8988T (cell line): ENCODE results near the gene TBC1D14.
A peak's percentile ranks its signal among the peaks of the same experiment; 100 is the strongest.
"Not testable (repeated sequence)": the region's sequence is repeated elsewhere in the genome, so short reads cannot be mapped to it uniquely, and the experiment has no call there.

Experiments
- DNase-seq: peaks from one replicate; pipeline ENCODE4 v3.0.0; 2011

Gene TBC1D14

GRCh38 chr4:6956087-6956433, 46.4 kb downstream of the TBC1D14 start:
- no peak for DNase-seq

DNA sequence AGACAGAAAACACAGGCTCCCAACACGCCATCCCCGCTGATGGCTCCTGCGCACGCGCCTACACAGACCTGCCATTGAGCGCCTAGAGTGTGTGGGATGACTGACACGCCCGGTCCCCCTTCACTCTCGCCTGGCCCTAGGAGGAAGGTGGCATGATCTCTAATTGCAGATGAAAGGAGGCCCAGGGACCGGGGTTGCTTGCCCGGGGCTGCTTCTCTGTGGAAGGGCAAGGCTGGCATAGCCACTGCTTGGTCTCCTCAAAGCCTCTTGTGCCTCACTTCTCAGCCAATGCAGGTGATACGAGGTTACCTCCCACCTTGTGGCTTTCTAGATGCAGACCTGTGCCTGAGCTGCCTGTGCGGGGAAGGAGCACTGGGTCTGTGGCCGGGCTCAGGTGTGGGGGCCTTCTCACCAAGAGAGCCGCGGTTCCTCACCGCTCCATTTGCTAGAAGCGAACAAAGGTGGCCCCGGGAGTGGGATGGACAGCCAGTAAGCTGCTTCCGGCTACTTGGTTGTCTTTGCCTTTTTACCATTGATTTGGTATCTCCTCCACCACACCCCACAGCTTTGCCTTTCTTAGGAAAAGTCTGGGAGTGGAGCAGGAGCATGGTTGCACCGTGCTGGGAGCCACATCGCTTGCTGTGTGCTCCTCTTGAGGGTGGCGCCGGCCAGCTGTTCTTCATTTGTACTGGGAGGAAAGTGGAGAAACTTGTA, 47.0 kb downstream of the TBC1D14 start:
- DNase-seq, result no peak

GRCh38 chr4:6957148-6957520, 47.5 kb downstream of the TBC1D14 start:
- no peak for DNase-seq

DNA sequence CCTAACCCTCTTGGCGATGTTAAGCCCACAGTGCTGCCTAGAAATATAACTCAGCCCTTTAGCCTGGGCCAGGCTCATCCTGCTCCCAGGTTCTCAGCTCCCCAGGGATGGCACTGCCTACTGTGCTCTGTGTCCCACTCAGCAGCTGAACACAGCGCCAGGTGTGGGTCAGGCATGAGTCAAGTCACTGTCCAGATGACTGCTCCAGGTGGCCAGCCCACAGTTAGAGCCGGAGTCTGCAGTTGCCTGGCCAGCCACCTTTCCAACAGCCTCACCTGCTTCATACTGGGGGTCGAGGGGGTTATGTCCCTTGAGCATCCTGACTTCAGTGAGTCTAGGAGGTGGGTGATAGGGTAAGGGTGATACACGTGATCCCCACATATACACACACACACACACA, 48.4 kb downstream of the TBC1D14 start:
- no peak for DNase-seq

GRCh38 chr4:6959261-6959660, 49.6 kb downstream of the TBC1D14 start:
- DNase-seq, result no peak

GRCh38 chr4:6960154-6960553, 50.5 kb downstream of the TBC1D14 start:
- no peak for DNase-seq

DNA sequence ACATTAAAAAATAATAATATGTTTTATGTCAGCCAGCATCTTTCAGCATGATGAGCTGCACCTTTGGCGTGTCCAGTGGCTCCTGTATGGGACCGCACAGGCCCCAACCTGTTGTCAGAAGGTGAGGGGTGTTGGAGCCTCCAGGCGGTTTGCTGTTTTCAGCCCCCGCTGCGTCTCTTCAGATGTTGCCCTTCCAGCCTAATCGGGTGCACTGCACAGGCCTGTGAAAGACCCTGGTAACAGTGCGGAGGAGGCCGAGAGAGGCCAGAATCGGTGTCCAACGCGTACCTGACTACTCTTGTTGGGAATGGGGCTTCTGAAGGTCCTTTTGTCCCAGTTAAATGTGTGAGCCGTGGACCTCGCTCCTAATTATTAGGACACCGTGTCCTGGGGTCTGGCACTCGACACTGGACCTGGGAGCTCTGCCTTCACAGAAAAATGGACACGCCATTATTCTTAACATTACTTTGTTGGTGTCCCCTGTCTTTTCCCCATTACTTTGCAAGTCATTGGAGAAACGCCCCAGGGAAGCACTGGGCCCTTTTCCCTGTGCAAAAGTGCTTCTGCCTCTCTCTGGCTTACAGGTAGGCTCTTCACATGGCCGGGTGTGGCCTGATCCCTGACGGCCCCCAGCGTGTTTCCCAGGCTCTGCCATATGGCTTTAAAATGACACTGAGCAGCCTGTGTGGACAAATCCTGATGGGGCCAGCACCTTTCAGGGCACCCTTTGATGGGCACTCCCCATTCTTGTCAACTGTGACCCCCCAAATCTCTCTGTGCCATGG, 51.2 kb downstream of the TBC1D14 start:
- DNase-seq, result no peak

DNA sequence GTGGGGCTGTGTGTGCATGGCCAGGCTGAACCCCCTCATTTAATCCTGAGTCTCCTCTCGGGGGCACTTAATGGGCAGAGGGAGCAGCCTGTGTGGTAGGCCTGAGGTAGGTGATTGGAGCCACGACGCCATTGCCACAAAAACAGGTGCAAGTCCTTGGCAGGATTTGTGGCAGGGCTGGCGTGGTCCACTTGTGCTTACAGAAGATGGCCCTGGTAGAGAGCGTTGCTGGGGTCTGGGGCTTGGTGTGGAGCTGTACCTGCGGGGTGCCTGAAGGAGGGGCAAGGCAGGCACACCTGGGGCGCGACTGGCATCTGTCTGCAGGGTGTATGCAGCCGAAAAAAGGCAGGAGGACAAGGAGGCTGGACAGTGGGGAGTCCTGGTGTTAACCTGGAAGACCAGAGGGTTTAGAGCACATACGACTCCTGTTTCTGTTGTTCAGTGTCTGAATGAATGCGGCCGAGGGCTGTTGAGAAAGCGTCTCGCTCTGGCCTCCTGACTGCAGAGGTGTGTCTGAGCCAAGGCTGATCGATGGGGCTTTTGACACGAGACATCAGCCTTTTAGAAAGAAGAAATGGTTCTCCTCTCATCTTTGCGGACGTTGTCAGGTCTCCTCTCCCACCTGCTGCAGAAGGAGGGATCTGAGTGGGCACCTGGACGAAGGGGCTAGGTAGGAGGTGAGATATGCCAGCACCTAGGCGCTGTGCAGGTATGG, 52.0 kb downstream of the TBC1D14 start:
- no peak for DNase-seq

DNA sequence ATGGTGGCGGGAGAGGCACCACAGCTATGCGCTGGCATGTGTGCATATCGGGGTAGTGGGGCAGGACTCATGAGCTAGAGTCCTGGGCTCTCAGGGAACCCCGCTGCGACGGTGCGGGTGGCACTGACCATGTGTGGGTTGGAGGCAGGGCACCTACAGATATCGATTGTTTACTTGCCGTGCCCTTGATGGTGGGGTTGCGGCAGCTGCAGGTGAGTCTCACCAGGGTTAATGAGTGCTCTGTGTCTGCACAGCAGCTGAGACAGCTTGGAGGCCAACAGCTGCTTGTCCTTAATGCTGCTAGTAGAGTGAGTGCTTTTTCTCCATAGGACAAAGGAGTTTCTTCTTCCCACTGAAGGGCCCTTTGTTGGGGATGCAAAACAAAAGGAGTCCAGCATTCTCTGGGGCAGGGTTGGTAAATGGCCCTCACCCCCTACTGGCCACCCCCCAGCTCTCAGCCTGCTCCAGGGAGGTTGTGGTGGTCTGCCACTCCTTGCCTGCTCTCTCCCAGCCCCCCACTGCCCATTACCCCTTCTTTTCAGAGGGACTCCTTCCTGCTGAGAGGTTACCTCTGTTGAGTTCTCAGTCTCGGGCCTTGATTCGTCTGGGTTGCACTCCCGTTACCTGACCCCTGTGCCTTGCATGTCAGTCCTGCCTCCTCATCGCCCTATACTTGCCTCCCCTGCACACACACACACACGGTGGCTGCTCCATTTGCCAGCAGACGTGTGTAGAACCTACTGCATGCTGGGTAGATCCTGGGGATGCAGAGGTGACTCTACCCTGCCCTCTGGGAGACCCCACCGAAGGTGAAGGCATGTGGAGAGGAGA, 52.8 kb downstream of the TBC1D14 start:
- DNase-seq, result no peak

DNA sequence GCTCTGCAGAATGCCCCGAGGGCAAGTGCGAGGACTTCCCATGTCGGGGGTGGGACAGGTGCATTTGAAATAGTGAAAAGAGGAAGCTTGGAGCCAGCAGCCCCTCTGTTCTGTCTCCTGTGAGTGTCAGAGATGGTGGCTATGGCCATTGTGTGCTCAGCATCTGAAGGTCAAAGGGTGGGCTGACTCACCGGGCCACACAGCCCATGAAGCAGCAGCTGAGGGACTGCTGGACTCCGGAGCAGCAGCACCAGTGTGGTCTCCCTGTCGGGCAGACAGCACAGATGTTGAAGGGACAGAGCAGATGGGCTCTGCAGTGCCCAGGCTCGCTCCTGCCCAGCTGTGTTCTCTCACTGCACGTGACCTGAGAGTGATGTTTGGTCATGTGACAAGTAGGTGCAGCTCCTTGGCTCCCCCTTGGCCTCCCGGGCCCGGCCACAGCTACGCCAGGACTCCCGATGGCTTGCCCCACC, 53.5 kb downstream of the TBC1D14 start:
- DNase-seq, result no peak

DNA sequence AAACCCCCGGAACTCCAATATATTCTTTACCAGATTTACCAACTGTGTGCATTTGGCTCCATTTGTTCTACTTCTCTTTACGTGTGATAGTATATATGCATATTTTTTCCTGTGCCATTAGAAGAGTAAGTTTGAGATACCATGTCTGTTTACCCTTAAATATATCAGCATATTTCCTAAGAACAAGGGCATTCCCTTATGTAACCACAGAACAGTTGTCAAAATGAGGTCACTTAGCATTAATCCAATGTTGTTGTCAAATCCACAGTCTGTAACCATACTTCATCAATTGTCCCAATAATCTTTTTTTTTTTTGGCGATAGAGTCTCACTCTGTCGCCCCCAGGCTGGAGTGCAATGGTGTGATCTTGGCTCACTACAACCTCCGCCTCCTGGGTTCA, 55.2 kb downstream of the TBC1D14 start:
- DNase-seq, result no peak

- DNase-seq, result no peak
Measured at GRCh38 chr4:6965329-6965728, 55.7 kb downstream of the TBC1D14 start.

DNA sequence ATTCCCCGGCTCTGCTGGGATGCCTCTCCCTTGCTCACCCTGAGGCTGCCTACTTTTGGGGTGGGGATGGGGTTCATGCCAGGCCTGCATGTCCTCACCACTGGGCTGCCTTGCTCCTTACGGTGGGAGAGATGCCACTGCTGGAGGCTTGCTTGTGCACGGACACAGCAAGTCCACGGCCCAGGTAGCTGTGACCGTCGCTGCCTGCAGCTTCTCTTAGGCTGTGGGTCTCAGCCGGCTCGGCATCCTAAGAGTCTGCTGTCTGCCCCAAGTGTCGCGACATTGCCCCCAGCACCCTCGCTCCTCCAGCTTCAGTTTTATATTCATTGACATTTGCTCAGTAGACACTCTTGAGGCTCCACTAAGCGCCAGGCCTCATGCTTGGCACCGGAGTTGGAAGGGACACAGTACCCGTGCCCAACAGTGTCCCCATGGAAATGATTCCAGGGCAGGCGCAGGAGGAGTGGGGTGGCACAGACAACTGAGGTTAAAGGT, 58.3 kb downstream of the TBC1D14 start:
- no peak for DNase-seq

GRCh38 chr4:6968496-6968895, 58.9 kb downstream of the TBC1D14 start:
- no peak for DNase-seq

- no peak for DNase-seq
Measured at GRCh38 chr4:6969826-6970800, 60.5 kb downstream of the TBC1D14 start.

GRCh38 chr4:6971536-6972374, 62.1 kb downstream of the TBC1D14 start:
- DNase-seq, result no peak

GRCh38 chr4:6972375-6972650, 62.7 kb downstream of the TBC1D14 start:
- no peak for DNase-seq

GRCh38 chr4:6972911-6973310, 63.3 kb downstream of the TBC1D14 start:
- DNase-seq, result no peak

DNA sequence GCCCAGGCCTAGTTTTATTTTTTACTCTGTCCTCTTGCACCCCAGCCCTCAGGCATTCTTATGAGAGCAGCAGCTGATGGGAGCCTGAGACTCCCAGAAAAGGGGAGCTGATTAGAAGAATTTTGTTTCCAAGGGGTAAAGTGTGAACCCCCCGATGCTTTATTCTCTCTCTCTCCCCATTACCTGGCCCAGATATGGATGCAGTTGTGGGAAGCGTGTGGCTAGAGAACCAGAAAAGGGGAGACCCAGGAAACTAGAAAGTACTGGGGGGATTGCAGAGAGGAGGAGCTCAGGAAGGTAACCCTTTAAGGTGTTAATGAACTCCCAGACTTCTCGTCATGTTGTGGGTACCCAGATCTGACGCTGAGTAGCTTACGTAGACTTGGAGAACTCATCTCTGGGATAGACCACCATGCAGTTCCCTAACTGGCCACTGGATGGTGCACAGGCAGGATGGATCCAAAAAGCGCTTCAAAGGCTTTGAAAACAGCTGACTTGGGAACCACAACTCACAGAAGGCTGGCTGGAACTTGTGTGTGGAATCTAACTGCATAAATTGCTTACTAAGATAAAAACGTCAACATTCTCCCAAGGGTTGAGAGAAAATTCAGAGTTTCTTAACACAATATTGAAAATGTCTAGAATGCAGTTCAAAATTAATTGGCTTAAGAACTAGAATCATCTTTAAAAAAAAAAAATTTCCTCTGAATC, 64.7 kb downstream of the TBC1D14 start:
- peak; percentile 71 for DNase-seq

- not testable (repeated sequence) for DNase-seq
Measured at GRCh38 chr4:6977846-6978245, 68.2 kb downstream of the TBC1D14 start.
